Natural killer cell (primary cell): Measurements from ENCODE around the gene DGAT2. TPM values are rescaled to one million over a fixed set of nuclear protein-coding genes. Genes with fewer than 3 reads are reported as not detected.

ENCODE experiments used
- ATAC-seq, 3 donors: fragments of 150-1000 bp in 2 of 3; fragments of 200-7000 bp in 1 of 3; cut with Tn5 transposase; 1 replicate in 1 of 3; 2 replicates in 2 of 3; pipeline ENCODE4 v1.10.0; 2021; ENCODE audit warnings: mild to moderate bottlenecking in 2 of 3, moderate library complexity in 2 of 3
- DNase-seq, 2 donors: peaks; one replicate each; pipeline versions ENCODE4 v3.0.0 to v3.0.0-alpha.2; 2013 to 2021; ENCODE audit warnings: mixed read lengths in 1 of 2
- H3K27ac ChIP-seq: one replicate; pipeline ENCODE4 v1.5.1; 2013; ENCODE audit warnings: mild to moderate bottlenecking, low read length
- H3K27me3 ChIP-seq: one replicate; pipeline ENCODE4 v1.6.1; 2013; ENCODE audit warnings: low read length; ENCODE audit not compliant: control insufficient read depth, insufficient read depth
- H3K36me3 ChIP-seq: one replicate; pipeline ENCODE4 v1.6.1; 2013; ENCODE audit warnings: low read length; ENCODE audit not compliant: control insufficient read depth, insufficient read depth
- H3K4me1 ChIP-seq: one replicate; pipeline ENCODE4 v1.6.1; 2013; ENCODE audit warnings: low read length; ENCODE audit not compliant: control insufficient read depth, insufficient read depth
- H3K4me3 ChIP-seq: one replicate; pipeline ENCODE4 v1.5.1; 2013; ENCODE audit warnings: low read length
- H3K9me3 ChIP-seq: one replicate; pipeline ENCODE4 v1.6.1; 2013; ENCODE audit warnings: low read length; ENCODE audit not compliant: control insufficient read depth, insufficient read depth
- H3K27ac Mint-ChIP-seq, 2 donors: one replicate each; pipeline ENCODE4 v1.8.0; 2022; ENCODE audit warnings: mild to moderate bottlenecking in 2 of 2, mixed read lengths in 2 of 2, moderate library complexity in 1 of 2
- H3K27me3 Mint-ChIP-seq, 2 donors: one replicate each; pipeline ENCODE4 v1.8.0; 2022; ENCODE audit warnings: low read depth in 2 of 2, mixed read lengths in 2 of 2
- H3K36me3 Mint-ChIP-seq: one replicate; pipeline ENCODE4 v1.8.0; 2022; ENCODE audit warnings: mixed read lengths
- H3K4me1 Mint-ChIP-seq, 2 donors: one replicate each; pipeline ENCODE4 v1.8.0; 2022; ENCODE audit warnings: mixed read lengths in 2 of 2
- H3K4me3 Mint-ChIP-seq: one replicate; pipeline ENCODE4 v1.8.0; 2022; ENCODE audit warnings: mild to moderate bottlenecking, moderate library complexity, mixed read lengths
- H3K9me3 Mint-ChIP-seq, 2 donors: one replicate each; pipeline ENCODE4 v1.8.0; 2022; ENCODE audit warnings: mixed read lengths in 2 of 2
- CTCF ChIP-seq: fragments of 200-600 bp; IDR thresholded peaks from one replicate; pipeline ENCODE4 v1.8.0; 2022; ENCODE audit warnings: antibody characterized with exemption
- WGBS: methylation state at CpG from one replicate; pipeline ENCODE4 v1.1.7; 2013; ENCODE audit warnings: missing lambda C conversion rate; ENCODE audit not compliant: insufficient coverage; 5-methylcytosine and 5-hydroxymethylcytosine counted together
- intact Hi-C: fragments of 100-400 bp; cut with micrococcal nuclease; formaldehyde crosslinking; loops from one replicate; pipeline ENCODE4 v1.14.2; 2022
- total RNA-seq, 4 donors: library from RNA; stranded (reverse); fragments of 120-200 nt in 1 of 4; gene quantifications; one replicate each; pipeline versions ENCODE4 v1.2.3 to v1.2.4, GENCODE V29; 2013 to 2022

DGAT2 gene
- total RNA-seq, 3 donors from 2014 or later (not counting 1 experiment from before 2014, with no cell fraction given) = 0.24 to 2.8 (median 0.75) TPM

- H3K4me1 ChIP-seq = no peaks in the 10 kb centered on the region
- no peaks in the 10 kb centered on the region for H3K9me3 Mint-ChIP-seq
- DNase-seq (no peak), ATAC-seq (no peak)
- no peaks in the 10 kb centered on the region for H3K36me3 ChIP-seq
- no peak overlapping the region for H3K27ac ChIP-seq
- intact Hi-C loops = no loop called here
- H3K27me3 ChIP-seq = no peaks in the 10 kb centered on the region
- H3K27me3 Mint-ChIP-seq = peaks cover 0 to 5% of the 10 kb centered on the region in 2 donors
- H3K27ac Mint-ChIP-seq = no peak overlapping the region
- WGBS = 84% methylated on average over 2 of the region's 2 CpGs
- TF ChIP-seq CTCF = no peak
- no peak overlapping the region for H3K4me3 Mint-ChIP-seq
- H3K4me1 Mint-ChIP-seq = no peaks in the 10 kb centered on the region
- no peaks in the 10 kb centered on the region for H3K9me3 ChIP-seq
- H3K4me3 ChIP-seq = no peak overlapping the region
- no peaks in the 10 kb centered on the region for H3K36me3 Mint-ChIP-seq
Measured at GRCh38 chr11:75728992-75729391, 39.6 kb upstream of the DGAT2 start.

GRCh38 chr11:75731095-75731494 lies 37.5 kb upstream of the DGAT2 start:
- no peaks in the 10 kb centered on the region for H3K27me3 ChIP-seq
- Mint-ChIP-seq H3K36me3 (no peaks in the 10 kb centered on the region), H3K27ac (no peak overlapping the region), H3K4me1 (no peaks in the 10 kb centered on the region), H3K4me3 (no peak overlapping the region), H3K27me3 (peaks cover 0 to 7% of the 10 kb centered on the region in 2 donors), H3K9me3 (no peaks in the 10 kb centered on the region)
- no peaks in the 10 kb centered on the region for H3K4me1 ChIP-seq
- no peak overlapping the region for H3K4me3 ChIP-seq
- H3K9me3 ChIP-seq = no peaks in the 10 kb centered on the region
- no peaks in the 10 kb centered on the region for H3K36me3 ChIP-seq
- no peak overlapping the region for H3K27ac ChIP-seq
- no peak for DNase-seq
- 94% methylated on average over 5 of the region's 5 CpGs for WGBS
- intact Hi-C loops = no loop called here
- no peak for ATAC-seq
- TF ChIP-seq CTCF = no peak

- H3K4me1 Mint-ChIP-seq = no peaks in the 10 kb centered on the region
- H3K9me3 ChIP-seq = no peaks in the 10 kb centered on the region
- no peak overlapping the region for H3K4me3 ChIP-seq
- H3K27me3 Mint-ChIP-seq = peaks cover 0 to 9% of the 10 kb centered on the region in 2 donors
- no peaks in the 10 kb centered on the region for H3K36me3 Mint-ChIP-seq
- intact Hi-C loops = no loop called here
- H3K4me1 ChIP-seq = no peaks in the 10 kb centered on the region
- no peak overlapping the region for H3K4me3 Mint-ChIP-seq
- H3K9me3 Mint-ChIP-seq = no peaks in the 10 kb centered on the region
- ATAC-seq (no peak), DNase-seq (no peak)
- 94% methylated on average over 7 of the region's 8 CpGs for WGBS
- no peaks in the 10 kb centered on the region for H3K27me3 ChIP-seq
- TF ChIP-seq CTCF = no peak
- H3K36me3 ChIP-seq = no peaks in the 10 kb centered on the region
- H3K27ac ChIP-seq = no peak overlapping the region
- no peak overlapping the region for H3K27ac Mint-ChIP-seq
Measured at GRCh38 chr11:75733071-75733430, 35.5 kb upstream of the DGAT2 start.

GRCh38 chr11:75733431-75734107 lies 35.0 kb upstream of the DGAT2 start:
- no peak for TF ChIP-seq CTCF
- peaks cover 0 to 9% of the 10 kb centered on the region in 2 donors for H3K27me3 Mint-ChIP-seq
- H3K4me1 ChIP-seq = no peaks in the 10 kb centered on the region
- H3K36me3 ChIP-seq = no peaks in the 10 kb centered on the region
- intact Hi-C loops = no loop called here
- DNase-seq = no peak
- no peak for ATAC-seq
- H3K9me3 ChIP-seq = no peaks in the 10 kb centered on the region
- no peaks in the 10 kb centered on the region for H3K9me3 Mint-ChIP-seq
- H3K27ac Mint-ChIP-seq = no peak overlapping the region
- WGBS = 76% methylated on average over 5 of the region's 5 CpGs
- H3K27ac ChIP-seq = no peak overlapping the region
- no peaks in the 10 kb centered on the region for H3K4me1 Mint-ChIP-seq
- no peak overlapping the region for H3K4me3 Mint-ChIP-seq
- no peaks in the 10 kb centered on the region for H3K27me3 ChIP-seq
- no peak overlapping the region for H3K4me3 ChIP-seq
- no peaks in the 10 kb centered on the region for H3K36me3 Mint-ChIP-seq
